VCaP (cell line): Measurements from ENCODE around the gene KRT79.

Source experiments
- H3K27ac ChIP-seq: fragments of 450-650 bp; 2 replicates; pipeline ENCODE4 v1.5.1; 2017
- CTCF ChIP-seq: fragments of 450-650 bp; conservative IDR thresholded peaks from 2 replicates; pipeline ENCODE4 v1.5.1; 2017; ENCODE audit warnings: mild to moderate bottlenecking, moderate library complexity

KRT79 gene

GRCh38 chr12:52823761-52824450 is 10.2 kb downstream of the KRT79 start:
- no peak for TF ChIP-seq CTCF
- H3K27ac ChIP-seq = no peak overlapping the region

DNA sequence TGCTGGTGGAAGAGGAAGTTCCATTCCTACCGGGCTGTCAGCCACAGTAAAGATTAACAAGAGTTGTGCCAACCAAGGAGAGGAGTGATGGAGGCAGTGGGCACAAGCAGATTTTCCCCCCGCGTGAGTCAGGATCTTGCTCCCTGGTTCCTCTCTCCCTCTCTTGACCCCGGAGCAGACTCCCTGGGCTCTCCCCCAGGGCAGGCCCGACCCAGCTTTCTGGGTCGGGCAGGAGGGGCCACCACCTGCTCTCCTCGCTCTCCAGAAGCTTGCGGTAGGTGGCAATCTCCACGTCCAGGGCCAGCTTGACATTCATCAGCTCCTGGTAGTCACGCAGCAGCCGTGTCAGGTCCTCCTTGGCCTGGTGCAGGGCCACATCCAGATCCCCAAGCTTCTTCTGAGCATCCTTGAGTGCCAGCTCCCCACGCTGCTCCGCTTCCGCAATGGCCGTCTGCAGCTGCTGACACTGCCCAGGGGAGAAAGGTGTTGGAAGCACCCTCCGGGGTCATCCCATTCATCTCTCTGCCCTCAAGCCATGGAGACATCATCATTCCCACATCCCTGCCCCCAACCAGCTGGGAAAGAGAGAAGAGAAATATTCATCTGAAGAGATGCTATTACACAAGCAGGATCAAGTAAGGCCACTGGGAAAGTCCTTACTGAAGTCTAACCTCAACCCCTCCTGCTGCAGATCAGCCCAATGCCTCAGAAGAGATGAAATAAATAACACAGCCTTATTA is 11.2 kb downstream of the KRT79 start:
- no peak overlapping the region for H3K27ac ChIP-seq
- TF ChIP-seq CTCF = no peak

DNA sequence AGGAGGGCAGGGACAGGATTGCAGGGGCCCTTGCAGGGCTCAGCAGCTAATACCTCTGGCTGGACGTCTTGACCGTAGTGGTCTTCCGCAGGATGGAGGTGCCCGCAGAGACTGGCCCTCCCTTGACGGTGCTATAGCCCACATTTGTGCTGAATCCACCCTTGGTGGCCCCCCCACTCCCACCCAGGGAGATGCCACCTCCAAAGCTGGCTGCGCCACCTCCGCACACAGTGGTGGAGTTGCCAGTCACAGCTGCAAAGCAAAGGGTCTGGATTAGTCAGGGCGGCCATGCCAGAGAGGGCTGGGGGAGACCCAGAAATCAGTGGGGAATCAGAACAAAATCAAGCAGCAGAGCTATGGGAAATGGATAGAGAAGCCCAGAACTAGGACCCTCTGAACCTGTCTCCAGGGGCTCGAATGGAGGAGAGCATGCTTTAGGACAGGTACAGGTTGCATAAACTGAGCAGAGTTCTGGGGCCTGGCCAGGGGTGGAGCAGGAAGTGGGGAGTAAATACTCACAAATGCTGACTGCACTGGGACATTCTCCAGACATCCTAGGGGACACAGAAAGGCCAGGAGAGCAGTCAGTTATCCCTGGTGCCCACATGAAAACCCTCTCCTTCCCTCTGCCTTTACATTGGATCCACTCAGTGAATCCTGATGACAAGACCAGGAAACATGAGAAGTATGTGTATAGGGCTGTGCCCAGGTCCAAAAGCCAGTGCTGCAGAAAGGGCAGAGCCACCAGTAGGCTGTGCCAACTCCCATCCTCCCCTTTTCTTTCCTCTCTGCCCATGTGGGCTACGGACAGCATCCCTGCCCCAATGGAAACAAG is 12.1 kb downstream of the KRT79 start:
- TF ChIP-seq CTCF = no peak
- H3K27ac ChIP-seq = no peak overlapping the region

DNA sequence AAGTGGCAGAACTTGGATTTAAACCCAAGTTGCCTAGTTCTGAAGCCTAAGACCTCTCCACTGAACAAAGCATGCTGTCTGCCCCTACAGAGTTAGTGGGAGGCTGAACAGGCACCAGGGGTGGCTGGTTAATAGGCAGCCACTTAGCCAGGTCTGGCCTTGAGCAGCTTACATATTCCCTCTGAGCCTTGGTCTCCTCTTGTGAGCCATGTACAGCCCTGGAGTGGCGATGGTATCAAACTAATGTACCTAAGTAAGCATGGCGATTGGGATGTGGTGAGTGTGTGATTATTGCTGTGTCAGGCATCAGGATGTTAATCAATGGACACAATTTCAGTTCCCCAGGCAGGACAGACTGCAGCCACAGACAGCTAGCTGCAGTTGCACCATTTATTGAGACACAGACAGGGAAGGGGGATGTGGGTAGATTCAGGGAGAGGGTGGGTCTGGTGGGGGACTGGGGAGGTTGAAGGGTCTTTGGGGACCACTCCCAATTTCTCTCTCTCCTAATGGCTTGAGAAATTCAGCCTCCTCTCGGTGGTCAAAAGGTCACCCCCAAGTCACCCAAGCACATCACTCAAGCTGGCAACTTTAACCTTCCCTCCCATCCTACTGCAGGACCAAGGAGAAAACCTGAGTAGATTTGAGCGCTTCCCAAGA is 12.9 kb downstream of the KRT79 start:
- TF ChIP-seq CTCF = no peak
- H3K27ac ChIP-seq = no peak overlapping the region

DNA sequence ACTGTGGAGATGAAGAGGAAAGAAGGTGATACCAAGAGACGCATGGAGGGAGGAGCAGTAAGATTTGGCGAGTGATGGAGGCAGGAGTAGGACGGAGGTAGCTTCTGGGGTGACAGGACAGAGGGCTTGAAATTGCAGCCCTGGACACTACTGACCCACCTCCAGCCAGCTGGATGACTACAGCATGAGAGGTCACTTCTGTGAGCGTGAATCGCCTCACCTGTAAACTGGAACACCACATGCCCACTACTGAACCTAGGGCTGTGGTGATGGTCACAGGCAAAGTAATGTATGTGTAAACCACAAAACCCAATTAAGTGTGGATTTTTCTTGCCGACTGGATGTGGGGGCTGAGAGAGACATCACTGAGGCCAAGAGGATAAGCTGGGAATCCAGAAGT is 13.6 kb downstream of the KRT79 start:
- no peak overlapping the region for H3K27ac ChIP-seq
- no peak for TF ChIP-seq CTCF

- no peak for TF ChIP-seq CTCF
- H3K27ac ChIP-seq = no peak overlapping the region
Observed at GRCh38 chr12:52819731-52820510, 14.2 kb downstream of the KRT79 start.
